B cell (primary cell): ENCODE data around the gene SSC4D. TPM values are rescaled to one million over a fixed set of nuclear protein-coding genes. Genes with fewer than 3 reads are reported as not detected.
"Not testable (repeated sequence)": the region's sequence is repeated elsewhere in the genome, so short reads cannot be mapped to it uniquely, and the experiment has no call there.

Source experiments
- ATAC-seq: fragments of 200-7000 bp; cut with Tn5 transposase; one replicate; pipeline ENCODE4 v1.10.0; 2021; ENCODE audit warnings: low read depth, mild to moderate bottlenecking, moderate number of reproducible peaks, moderate library complexity
- CTCF ChIA-PET: fragments of 350-600 bp; sonication (Branson Sonifier 250); formaldehyde crosslinking; loops from one replicate; lab custom pipeline; 2021; ENCODE audit warnings: antibody characterized with exemption, inconsistent platforms; lab: Charles Lee
- POLR2A ChIA-PET: fragments of 350-600 bp; sonication (Branson Sonifier 250); formaldehyde crosslinking; loops from one replicate; lab custom pipeline; 2021; ENCODE audit warnings: antibody characterized with exemption; lab: Charles Lee
- DNase-seq: peaks from one replicate; pipeline ENCODE4 v3.0.0; 2013
- H2AFZ ChIP-seq: 2 replicates; pipeline ENCODE4 v1.6.1; 2012; ENCODE audit warnings: mild to moderate bottlenecking, low read depth, low read length; ENCODE audit not compliant: insufficient read depth, poor library complexity, severe bottlenecking
- H3K27ac ChIP-seq, 2 donors: 1 replicate in 1 of 2; 2 replicates in 1 of 2; pipeline ENCODE4 v1.5.1; 2012 to 2013; ENCODE audit warnings: low read length in 2 of 2, mild to moderate bottlenecking in 2 of 2, moderate library complexity in 1 of 2
- H3K27me3 ChIP-seq, 4 experiments: fragments of 200-600 bp in 1 of 4; sonication (generic) in 1 of 4; replicated peaks in 1 of 4; 1 replicate in 2 of 4; 2 replicates in 2 of 4; pipeline versions ENCODE4 v1.6.1 to v1.7.0; 2013 to 2016; ENCODE audit warnings: low read length in 3 of 4, mild to moderate bottlenecking in 2 of 4, mixed read lengths in 1 of 4, moderate library complexity in 1 of 4; ENCODE audit not compliant: insufficient read depth in 4 of 4, control insufficient read depth in 3 of 4; ENCODE audit errors: control extremely low read depth in 1 of 4
- H3K36me3 ChIP-seq, 2 experiments: replicated peaks in 1 of 2; 1 replicate in 1 of 2; 2 replicates in 1 of 2; pipeline versions ENCODE4 v1.6.1 to v1.7.1; 2013; ENCODE audit warnings: low read length in 1 of 2; ENCODE audit not compliant: insufficient read depth in 2 of 2, control insufficient read depth in 1 of 2; ENCODE audit errors: control extremely low read depth in 1 of 2, extremely low read depth in 1 of 2
- H3K4me1 ChIP-seq, 2 donors: fragments of 200-600 bp in 1 of 2; sonication (generic) in 1 of 2; 1 replicate in 1 of 2; 2 replicates in 1 of 2; pipeline versions ENCODE4 v1.5.1 to v1.6.1; 2013 to 2017; ENCODE audit warnings: low read length in 2 of 2; ENCODE audit not compliant: control insufficient read depth in 2 of 2, insufficient read depth in 2 of 2
- H3K4me2 ChIP-seq: replicated peaks from 2 replicates; pipeline ENCODE3; 2012; ENCODE audit warnings: mild to moderate bottlenecking, low read depth, low read length; ENCODE audit not compliant: poor library complexity, severe bottlenecking
- H3K4me3 ChIP-seq, 5 experiments: fragments of 200-600 bp in 1 of 5; sonication (generic) in 1 of 5; 1 replicate in 3 of 5; 2 replicates in 2 of 5; pipeline versions ENCODE4 v1.5.1 to v1.7.0; 2011 to 2016; ENCODE audit warnings: low read length in 4 of 5, mild to moderate bottlenecking in 4 of 5, low read depth in 2 of 5, control low read depth in 1 of 5, moderate library complexity in 1 of 5; ENCODE audit not compliant: insufficient read depth in 1 of 5; ENCODE audit errors: control extremely low read depth in 1 of 5, extremely low read depth in 1 of 5
- H3K79me2 ChIP-seq: fragments of 200-600 bp; sonication (generic); one replicate; pipeline ENCODE4 v1.6.0; 2016; ENCODE audit warnings: low read length; ENCODE audit not compliant: control insufficient read depth, insufficient read depth
- H3K9ac ChIP-seq: fragments of 200-600 bp; sonication (generic); 2 replicates; pipeline ENCODE4 v1.6.1; 2017; ENCODE audit warnings: mild to moderate bottlenecking, low read length, moderate library complexity
- H3K9me3 ChIP-seq, 3 donors: one replicate each; pipeline versions ENCODE4 v1.6.1 to v1.7.1; 2013; ENCODE audit warnings: low read length in 2 of 3; ENCODE audit not compliant: control insufficient read depth in 2 of 3, insufficient read depth in 1 of 3; ENCODE audit errors: control extremely low read depth in 1 of 3
- H4K20me1 ChIP-seq: 2 replicates; pipeline ENCODE4 v1.6.0; 2012; ENCODE audit warnings: mild to moderate bottlenecking, low read length; ENCODE audit not compliant: insufficient read depth, control insufficient read depth, poor library complexity, severe bottlenecking
- H3K27ac Mint-ChIP-seq: one replicate; pipeline ENCODE4 v1.8.0; 2021; ENCODE audit warnings: mixed read lengths
- H3K27me3 Mint-ChIP-seq: one replicate; pipeline ENCODE4 v1.8.0; 2021; ENCODE audit warnings: mixed read lengths
- H3K4me1 Mint-ChIP-seq: one replicate; pipeline ENCODE4 v1.8.0; 2021; ENCODE audit warnings: mixed read lengths
- H3K4me3 Mint-ChIP-seq: one replicate; pipeline ENCODE4 v1.8.0; 2021; ENCODE audit warnings: mixed read lengths
- H3K9me3 Mint-ChIP-seq: one replicate; pipeline ENCODE4 v1.8.0; 2022; ENCODE audit warnings: mixed read lengths; ENCODE audit not compliant: insufficient read depth
- EZH2 ChIP-seq: IDR thresholded peaks from 2 replicates; pipeline ENCODE4 v1.6.1; 2012; ENCODE audit warnings: borderline replicate concordance, low read depth, mild to moderate bottlenecking, moderate library complexity, low read length; ENCODE audit not compliant: insufficient read depth, poor library complexity, severe bottlenecking
- WGBS: methylation state at CpG from one replicate; pipeline ENCODE4 v1.1.5; 2013; ENCODE audit warnings: missing lambda C conversion rate; ENCODE audit not compliant: insufficient coverage; 5-methylcytosine and 5-hydroxymethylcytosine counted together
- intact Hi-C: fragments of 100-400 bp; cut with micrococcal nuclease; formaldehyde crosslinking; loops from one replicate; pipeline ENCODE4 v1.10.0; 2022
- polyA plus RNA-seq: library from polyadenylated mRNA; depleted of rRNA; stranded (reverse); fragments of >200 nt; gene quantifications from 2 replicates; pipeline ENCODE4 v1.2.3, GENCODE V29; 2012
- total RNA-seq, 2 donors: library from RNA; stranded (reverse); fragments of 120-200 nt in 1 of 2; gene quantifications; 1 replicate in 1 of 2; 2 replicates in 1 of 2; pipeline versions ENCODE4 v1.2.3 to v1.2.4, GENCODE V29; 2013 to 2022
- TF ChIP-seq, protein P1 (sequence below): fragments of 200-600 bp; IDR thresholded peaks from one replicate; pipeline ENCODE4 v1.8.0; 2022; ENCODE audit warnings: antibody characterized with exemption, mild to moderate bottlenecking

Gene SSC4D
- total and polyA plus RNA-seq, 2 donors (not counting 1 experiment from before 2014, with no cell fraction given): 0.16 TPM; not detected in 1

DNA sequence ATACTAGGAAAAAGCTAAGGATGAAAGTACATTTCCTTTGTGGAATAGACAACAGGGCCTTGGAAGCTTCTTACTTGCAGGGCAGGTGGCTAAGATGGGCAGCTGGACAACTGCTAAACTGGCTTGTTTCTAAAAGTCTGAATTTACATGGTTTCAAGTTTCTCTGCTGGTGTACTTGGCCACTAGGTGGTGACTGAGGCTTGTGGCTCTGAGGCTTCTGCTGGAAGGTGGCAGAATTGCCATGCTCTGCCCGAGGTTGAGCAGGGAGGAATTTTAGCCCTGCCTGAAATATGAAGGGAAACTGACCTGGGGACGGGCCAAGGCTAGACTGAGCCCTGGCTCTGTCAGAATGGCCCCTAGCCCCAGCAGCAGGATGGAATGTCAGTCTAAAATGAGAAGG is 28.4 kb upstream of the SSC4D start:
- peak; percentile 61 for DNase-seq
- H2AFZ ChIP-seq, H3K27me3 Mint-ChIP-seq, POLR2A ChIA-PET, H4K20me1 ChIP-seq, H3K4me3 Mint-ChIP-seq, H3K27ac ChIP-seq, H3K4me1 ChIP-seq, H3K9me3 ChIP-seq, H3K36me3 ChIP-seq, H3K9ac ChIP-seq, H3K4me2 ChIP-seq, H3K79me2 ChIP-seq, H3K4me3 ChIP-seq, intact Hi-C loops, H3K9me3 Mint-ChIP-seq, H3K4me1 Mint-ChIP-seq, H3K27me3 ChIP-seq: not testable (repeated sequence)
- peak; percentile 65 for ATAC-seq
- CTCF ChIA-PET: interaction anchor here (0.7 kb wide), 1 partner anchor 876 kb away, joined by 4 read pairs; no protein-coding TSS in a partner anchor
- peak overlapping the region; percentile 43 for H3K27ac Mint-ChIP-seq
- TF ChIP-seq, protein P1, sequence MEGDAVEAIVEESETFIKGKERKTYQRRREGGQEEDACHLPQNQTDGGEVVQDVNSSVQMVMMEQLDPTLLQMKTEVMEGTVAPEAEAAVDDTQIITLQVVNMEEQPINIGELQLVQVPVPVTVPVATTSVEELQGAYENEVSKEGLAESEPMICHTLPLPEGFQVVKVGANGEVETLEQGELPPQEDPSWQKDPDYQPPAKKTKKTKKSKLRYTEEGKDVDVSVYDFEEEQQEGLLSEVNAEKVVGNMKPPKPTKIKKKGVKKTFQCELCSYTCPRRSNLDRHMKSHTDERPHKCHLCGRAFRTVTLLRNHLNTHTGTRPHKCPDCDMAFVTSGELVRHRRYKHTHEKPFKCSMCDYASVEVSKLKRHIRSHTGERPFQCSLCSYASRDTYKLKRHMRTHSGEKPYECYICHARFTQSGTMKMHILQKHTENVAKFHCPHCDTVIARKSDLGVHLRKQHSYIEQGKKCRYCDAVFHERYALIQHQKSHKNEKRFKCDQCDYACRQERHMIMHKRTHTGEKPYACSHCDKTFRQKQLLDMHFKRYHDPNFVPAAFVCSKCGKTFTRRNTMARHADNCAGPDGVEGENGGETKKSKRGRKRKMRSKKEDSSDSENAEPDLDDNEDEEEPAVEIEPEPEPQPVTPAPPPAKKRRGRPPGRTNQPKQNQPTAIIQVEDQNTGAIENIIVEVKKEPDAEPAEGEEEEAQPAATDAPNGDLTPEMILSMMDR: peak; percentile 58
- no CpG with 5 or more reads among the region's 2 CpGs for WGBS

DNA sequence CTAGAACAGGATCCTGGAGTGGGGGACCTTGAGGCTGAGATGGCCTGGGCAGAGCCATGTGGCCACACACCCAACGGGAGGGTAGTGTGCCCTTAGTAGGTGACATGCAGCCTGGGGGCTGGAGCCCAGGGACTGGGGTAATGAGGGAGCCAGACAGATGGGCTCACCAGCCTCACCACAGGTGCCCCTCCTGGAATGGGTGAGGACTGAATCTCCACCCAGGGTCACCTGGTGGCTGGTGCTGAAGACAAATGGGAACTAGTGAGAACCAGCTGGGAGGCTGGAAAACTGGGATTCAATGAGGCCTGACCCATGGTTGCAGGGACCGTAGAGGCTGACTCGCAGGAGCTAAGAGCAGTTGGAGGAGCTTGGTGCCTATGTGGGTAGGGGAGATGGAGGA is 21.3 kb upstream of the SSC4D start:
- H3K27me3 Mint-ChIP-seq: no peaks in the 10 kb centered on the region
- H3K9me3 ChIP-seq: no peaks in the 10 kb centered on the region
- no peaks in the 10 kb centered on the region for H3K79me2 ChIP-seq
- H3K27ac ChIP-seq: no peak overlapping the region
- ChIA-PET POLR2A (interaction anchor here (0.7 kb wide), 1 partner anchor 37 kb away, joined by 4 read pairs; no protein-coding TSS in a partner anchor), CTCF (no interaction called here)
- DNase-seq (no peak), ATAC-seq (no peak)
- no peak overlapping the region for H3K4me2 ChIP-seq
- H3K9me3 Mint-ChIP-seq: no peaks in the 10 kb centered on the region
- H3K4me1 ChIP-seq: no peaks in the 10 kb centered on the region
- intact Hi-C loops: no loop called here
- H3K27ac Mint-ChIP-seq: no peak overlapping the region
- WGBS: 91% methylated on average over 3 of the region's 3 CpGs
- no peak overlapping the region for H3K4me3 Mint-ChIP-seq
- H3K36me3 ChIP-seq: no peaks in the 10 kb centered on the region
- no peaks in the 10 kb centered on the region for H3K4me1 Mint-ChIP-seq
- H2AFZ ChIP-seq: no peak overlapping the region
- no peaks in the 10 kb centered on the region for H4K20me1 ChIP-seq
- H3K27me3 ChIP-seq: no peaks in the 10 kb centered on the region
- H3K9ac ChIP-seq: no peak overlapping the region
- TF ChIP-seq, protein P1: no peak
- no peak for TF ChIP-seq EZH2
- H3K4me3 ChIP-seq: no peak overlapping the region
